ENCODE measurements around the gene CAMTA1. TPM values are rescaled to one million over a fixed set of nuclear protein-coding genes. Genes with fewer than 3 reads are reported as not detected.
"Not testable (repeated sequence)": the region's sequence is repeated elsewhere in the genome, so short reads cannot be mapped to it uniquely, and the experiment has no call there.

CAMTA1 gene
- polyA plus RNA-seq, 1 donor (not counting 4 experiments of a cell fraction or from before 2014, with no cell fraction given): 51.4 TPM

DNA sequence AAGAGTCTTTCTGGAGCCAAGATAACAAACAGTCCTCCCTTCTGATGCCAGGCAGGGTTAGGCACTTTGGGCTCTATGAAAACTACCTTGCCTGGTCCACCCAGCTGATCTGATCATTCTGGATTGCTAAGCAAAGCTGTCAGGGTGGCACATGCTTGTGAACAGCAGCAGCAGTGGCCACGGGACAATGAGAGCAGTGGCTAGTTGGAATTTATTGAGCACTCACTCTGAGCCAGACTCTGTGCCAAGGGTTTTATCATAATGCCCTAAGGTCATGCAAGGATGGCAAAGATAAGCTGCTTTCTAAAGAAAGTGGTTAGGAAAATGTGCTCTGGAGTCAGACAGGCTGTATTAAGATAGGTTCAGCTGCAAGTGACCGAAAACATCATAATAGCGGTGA, 595.5 kb downstream of the CAMTA1 start:
- DNase-seq (ENCODE audit: low read depth, low spot score) (no peak), FAIRE-seq (no peak)
- dilution Hi-C loops (cut with MboI; ENCODE audit: extremely low pct_ligation_motif_present, low sequenced_read_pairs): no loop called here

DNA sequence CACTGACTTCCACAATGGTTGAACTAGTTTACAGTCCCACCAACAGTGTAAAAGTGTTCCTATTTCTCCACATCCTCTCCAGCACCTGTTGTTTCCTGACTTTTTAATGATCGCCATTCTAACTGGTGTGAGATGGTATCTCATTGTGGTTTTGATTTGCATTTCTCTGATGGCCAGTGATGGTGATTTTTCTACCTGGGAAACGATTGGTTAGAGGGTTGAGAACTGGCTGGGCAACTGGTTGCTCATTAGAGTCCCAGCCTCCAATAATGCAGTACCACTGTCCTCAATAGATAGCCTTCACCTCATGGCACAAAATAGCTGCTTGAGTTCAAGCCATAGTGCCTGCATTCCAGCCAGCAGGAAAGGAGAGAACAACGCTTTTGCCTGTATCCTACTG, 596.5 kb downstream of the CAMTA1 start:
- H3K36me3 ChIP-seq (ENCODE audit: control insufficient read depth in 2 of 2, extremely low read depth in 1 of 2, insufficient read depth in 2 of 2, low read length in 2 of 2); H3K4me3 ChIP-seq (ENCODE audit: control insufficient read depth in 2 of 3, extremely low read depth in 1 of 3, insufficient read depth in 2 of 3, low read depth in 1 of 3, low read length in 3 of 3); H3K4me2 ChIP-seq (ENCODE audit: control insufficient read depth, extremely low read depth, insufficient read depth, low read depth, low read length); DNase-seq (ENCODE audit: low read depth, low spot score); dilution Hi-C loops (cut with MboI; ENCODE audit: extremely low pct_ligation_motif_present, low sequenced_read_pairs); H3K9me3 ChIP-seq (ENCODE audit: control insufficient read depth, low read depth, low read length); H3K9ac ChIP-seq (ENCODE audit: control insufficient read depth, extremely low read depth, insufficient read depth, low read length); H3K9me1 ChIP-seq (ENCODE audit: control insufficient read depth, extremely low read depth, insufficient read depth, low read length); H3K27me3 ChIP-seq (ENCODE audit: control insufficient read depth, extremely low read depth, insufficient read depth, low read length); FAIRE-seq; H3K27ac ChIP-seq (ENCODE audit: control insufficient read depth, insufficient read depth, low read length); H4K20me1 ChIP-seq (ENCODE audit: control insufficient read depth, extremely low read depth, insufficient read depth, low read length); H3K79me2 ChIP-seq (ENCODE audit: control insufficient read depth, insufficient read depth, low read length); H2AFZ ChIP-seq (ENCODE audit: control insufficient read depth, low read length): not testable (repeated sequence)
- peaks cover 12% of the 10 kb centered on the region for H3K4me1 ChIP-seq (ENCODE audit: control insufficient read depth, extremely low read depth, insufficient read depth, low read length)

More for the DNA sequence above, 595.5 kb downstream of the CAMTA1 start:
- no peaks in the 10 kb centered on the region for H3K9me3 ChIP-seq (ENCODE audit: control insufficient read depth, low read depth, low read length)
- H2AFZ ChIP-seq (ENCODE audit: control insufficient read depth, low read length): no peak overlapping the region
- H3K9ac ChIP-seq (ENCODE audit: control insufficient read depth, extremely low read depth, insufficient read depth, low read length): no peak overlapping the region
- TF ChIP-seq, protein P1, sequence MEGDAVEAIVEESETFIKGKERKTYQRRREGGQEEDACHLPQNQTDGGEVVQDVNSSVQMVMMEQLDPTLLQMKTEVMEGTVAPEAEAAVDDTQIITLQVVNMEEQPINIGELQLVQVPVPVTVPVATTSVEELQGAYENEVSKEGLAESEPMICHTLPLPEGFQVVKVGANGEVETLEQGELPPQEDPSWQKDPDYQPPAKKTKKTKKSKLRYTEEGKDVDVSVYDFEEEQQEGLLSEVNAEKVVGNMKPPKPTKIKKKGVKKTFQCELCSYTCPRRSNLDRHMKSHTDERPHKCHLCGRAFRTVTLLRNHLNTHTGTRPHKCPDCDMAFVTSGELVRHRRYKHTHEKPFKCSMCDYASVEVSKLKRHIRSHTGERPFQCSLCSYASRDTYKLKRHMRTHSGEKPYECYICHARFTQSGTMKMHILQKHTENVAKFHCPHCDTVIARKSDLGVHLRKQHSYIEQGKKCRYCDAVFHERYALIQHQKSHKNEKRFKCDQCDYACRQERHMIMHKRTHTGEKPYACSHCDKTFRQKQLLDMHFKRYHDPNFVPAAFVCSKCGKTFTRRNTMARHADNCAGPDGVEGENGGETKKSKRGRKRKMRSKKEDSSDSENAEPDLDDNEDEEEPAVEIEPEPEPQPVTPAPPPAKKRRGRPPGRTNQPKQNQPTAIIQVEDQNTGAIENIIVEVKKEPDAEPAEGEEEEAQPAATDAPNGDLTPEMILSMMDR (optimal IDR thresholded peaks at IDR 0.05 in 1 of 3, IDR thresholded peaks at IDR 0.05 in 1 of 3, conservative IDR thresholded peaks at IDR 0.05 in 1 of 3; ENCODE audit: extremely low read depth in 1 of 3, insufficient read depth in 2 of 3, low read length in 3 of 3): no peak
- no peak for TF ChIP-seq EZH2 (IDR thresholded peaks at IDR 0.05; ENCODE audit: low read length)
- H3K4me3 ChIP-seq (ENCODE audit: control insufficient read depth in 2 of 3, extremely low read depth in 1 of 3, insufficient read depth in 2 of 3, low read depth in 1 of 3, low read length in 3 of 3): no peak overlapping the region
- no peaks in the 10 kb centered on the region for H4K20me1 ChIP-seq (ENCODE audit: control insufficient read depth, extremely low read depth, insufficient read depth, low read length)
- peaks cover 6% of the 10 kb centered on the region for H3K27me3 ChIP-seq (ENCODE audit: control insufficient read depth, extremely low read depth, insufficient read depth, low read length)
- no peaks in the 10 kb centered on the region for H3K79me2 ChIP-seq (ENCODE audit: control insufficient read depth, insufficient read depth, low read length)
- no peaks in the 10 kb centered on the region for H3K36me3 ChIP-seq (ENCODE audit: control insufficient read depth in 2 of 2, extremely low read depth in 1 of 2, insufficient read depth in 2 of 2, low read length in 2 of 2)
- H3K27ac ChIP-seq (ENCODE audit: control insufficient read depth, insufficient read depth, low read length): no peak overlapping the region
- H3K4me1 ChIP-seq (ENCODE audit: control insufficient read depth, extremely low read depth, insufficient read depth, low read length): peaks cover 12% of the 10 kb centered on the region
- H3K4me2 ChIP-seq (ENCODE audit: control insufficient read depth, extremely low read depth, insufficient read depth, low read depth, low read length): no peak overlapping the region
- H3K9me1 ChIP-seq (ENCODE audit: control insufficient read depth, extremely low read depth, insufficient read depth, low read length): no peaks in the 10 kb centered on the region

DNA sequence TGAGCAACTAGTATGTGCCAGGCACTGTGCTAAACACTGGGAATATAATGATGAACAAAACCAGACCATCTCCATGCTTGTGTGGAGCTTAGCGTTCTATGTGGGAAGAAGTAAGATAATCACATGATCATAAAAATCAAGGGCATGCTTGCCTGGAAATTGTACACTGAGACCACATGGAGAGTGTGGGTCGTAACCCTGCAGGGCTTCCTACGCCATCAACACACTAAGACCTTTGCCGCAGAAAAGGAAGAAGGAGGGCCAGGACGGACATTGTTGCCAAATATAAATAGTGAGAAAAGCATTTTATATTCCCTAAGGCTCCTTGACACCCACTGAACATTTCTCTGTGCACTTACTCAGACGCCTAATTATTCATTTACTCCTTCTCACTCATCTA, 597.7 kb downstream of the CAMTA1 start:
- no peaks in the 10 kb centered on the region for H3K9me3 ChIP-seq (ENCODE audit: control insufficient read depth, low read depth, low read length)
- H4K20me1 ChIP-seq (ENCODE audit: control insufficient read depth, extremely low read depth, insufficient read depth, low read length): no peaks in the 10 kb centered on the region
- H3K27me3 ChIP-seq (ENCODE audit: control insufficient read depth, extremely low read depth, insufficient read depth, low read length): peaks cover 6% of the 10 kb centered on the region
- peaks cover 12% of the 10 kb centered on the region for H3K4me1 ChIP-seq (ENCODE audit: control insufficient read depth, extremely low read depth, insufficient read depth, low read length)
- H3K9ac ChIP-seq (ENCODE audit: control insufficient read depth, extremely low read depth, insufficient read depth, low read length): no peak overlapping the region
- H3K9me1 ChIP-seq (ENCODE audit: control insufficient read depth, extremely low read depth, insufficient read depth, low read length): no peaks in the 10 kb centered on the region
- H3K36me3 ChIP-seq (ENCODE audit: control insufficient read depth in 2 of 2, extremely low read depth in 1 of 2, insufficient read depth in 2 of 2, low read length in 2 of 2): no peaks in the 10 kb centered on the region
- no peak for DNase-seq (ENCODE audit: low read depth, low spot score)
- no peak overlapping the region for H3K27ac ChIP-seq (ENCODE audit: control insufficient read depth, insufficient read depth, low read length)
- TF ChIP-seq, protein P1 (optimal IDR thresholded peaks at IDR 0.05 in 1 of 3, IDR thresholded peaks at IDR 0.05 in 1 of 3, conservative IDR thresholded peaks at IDR 0.05 in 1 of 3; ENCODE audit: extremely low read depth in 1 of 3, insufficient read depth in 2 of 3, low read length in 3 of 3): no peak
- no peak for TF ChIP-seq EZH2 (IDR thresholded peaks at IDR 0.05; ENCODE audit: low read length)
- dilution Hi-C loops (cut with MboI; ENCODE audit: extremely low pct_ligation_motif_present, low sequenced_read_pairs): no loop called here
- no peak overlapping the region for H3K4me2 ChIP-seq (ENCODE audit: control insufficient read depth, extremely low read depth, insufficient read depth, low read depth, low read length)
- H3K4me3 ChIP-seq (ENCODE audit: control insufficient read depth in 2 of 3, extremely low read depth in 1 of 3, insufficient read depth in 2 of 3, low read depth in 1 of 3, low read length in 3 of 3): no peak overlapping the region
- no peak for FAIRE-seq
- H2AFZ ChIP-seq (ENCODE audit: control insufficient read depth, low read length): no peak overlapping the region
- no peaks in the 10 kb centered on the region for H3K79me2 ChIP-seq (ENCODE audit: control insufficient read depth, insufficient read depth, low read length)

All from keratinocyte (primary cell).